DND-41 (cell line): ENCODE measurements around the gene TNN.

Experiments
- ATAC-seq: fragments of 200-7000 bp; cut with Tn5 transposase; 3 replicates; pipeline ENCODE4 v1.9.1; 2021; ENCODE audit warnings: low read depth; ENCODE audit not compliant: insufficient read depth
- DNase-seq: peaks from one replicate; pipeline ENCODE4 v3.0.0-alpha.2; 2020
- H2AFZ ChIP-seq: 2 replicates; pipeline ENCODE4 v1.6.0; 2012; ENCODE audit warnings: low read depth, low read length
- H3K27ac ChIP-seq: 2 replicates; pipeline ENCODE4 v1.5.1; 2012; ENCODE audit warnings: low read length, inconsistent platforms
- H3K27me3 ChIP-seq: fragments of 200-600 bp; sonication (generic); 2 replicates; pipeline ENCODE4 v1.6.0; 2012; ENCODE audit warnings: low read length, mild to moderate bottlenecking, inconsistent platforms; ENCODE audit not compliant: insufficient read depth, poor library complexity
- H3K36me3 ChIP-seq: 2 replicates; pipeline ENCODE4 v1.5.1; 2012; ENCODE audit warnings: low read length, inconsistent platforms; ENCODE audit not compliant: insufficient read depth
- H3K4me1 ChIP-seq: 2 replicates; pipeline ENCODE4 v1.5.1; 2012; ENCODE audit warnings: mild to moderate bottlenecking, low read length; ENCODE audit not compliant: insufficient read depth
- H3K4me2 ChIP-seq: 2 replicates; pipeline ENCODE4 v1.6.0; 2012; ENCODE audit warnings: mild to moderate bottlenecking, moderate library complexity, low read length, inconsistent platforms; ENCODE audit not compliant: insufficient read depth
- H3K4me3 ChIP-seq, 2 experiments: fragments of 200-600 bp in 1 of 2; shearing (Covaris generic) in 1 of 2; 2 replicates each; pipeline ENCODE4 v1.5.1; 2012 to 2016; ENCODE audit warnings: inconsistent platforms in 2 of 2, low read length in 2 of 2, mild to moderate bottlenecking in 2 of 2, low read depth in 1 of 2, moderate library complexity in 1 of 2
- H3K79me2 ChIP-seq: 2 replicates; pipeline ENCODE4 v1.6.0; 2012; ENCODE audit warnings: low read length, inconsistent platforms; ENCODE audit not compliant: insufficient read depth
- H3K9ac ChIP-seq: 2 replicates; pipeline ENCODE4 v1.6.0; 2012; ENCODE audit warnings: low read depth, mild to moderate bottlenecking, inconsistent platforms, low read length, moderate library complexity
- H3K9me3 ChIP-seq: 2 replicates; pipeline ENCODE4 v1.5.1; 2012; ENCODE audit warnings: low read length, moderate library complexity, mild to moderate bottlenecking, inconsistent platforms; ENCODE audit not compliant: insufficient read depth, severe bottlenecking
- H4K20me1 ChIP-seq: 2 replicates; pipeline ENCODE4 v1.6.0; 2012; ENCODE audit warnings: low read length; ENCODE audit not compliant: insufficient read depth
- CTCF ChIP-seq: IDR thresholded peaks from 2 replicates; pipeline ENCODE4 v1.5.1; 2012; ENCODE audit warnings: borderline replicate concordance, low read length, moderate library complexity, mild to moderate bottlenecking; ENCODE audit not compliant: poor library complexity, severe bottlenecking; ENCODE audit errors: extremely low read depth
- EZH2 ChIP-seq: IDR thresholded peaks from 3 replicates; pipeline ENCODE4 v1.6.1; 2012; ENCODE audit warnings: borderline replicate concordance, low read depth, mild to moderate bottlenecking, moderate library complexity, low read length, inconsistent platforms; ENCODE audit not compliant: severe bottlenecking

TNN gene

GRCh38 chr1:175129644-175129996 is 62.0 kb downstream of the TNN start:
- DNase-seq: no peak
- H3K27ac ChIP-seq: no peak overlapping the region
- H4K20me1 ChIP-seq: no peaks in the 10 kb centered on the region
- no peak overlapping the region for H3K4me3 ChIP-seq
- TF ChIP-seq CTCF (no peak), EZH2 (no peak)
- peaks cover 7% of the 10 kb centered on the region; the same call in 1 of the 2 replicates for H3K4me1 ChIP-seq
- H3K9ac ChIP-seq: no peak overlapping the region
- H3K27me3 ChIP-seq: no peaks in the 10 kb centered on the region
- H2AFZ ChIP-seq: no peak overlapping the region
- peak; percentile 35; the same call in 1 of the 3 replicates for ATAC-seq
- no peaks in the 10 kb centered on the region for H3K36me3 ChIP-seq
- H3K9me3 ChIP-seq: no peaks in the 10 kb centered on the region
- H3K4me2 ChIP-seq: no peak overlapping the region
- H3K79me2 ChIP-seq: no peaks in the 10 kb centered on the region

- H3K9me3 ChIP-seq: no peaks in the 10 kb centered on the region
- H4K20me1 ChIP-seq: no peaks in the 10 kb centered on the region
- no peak for DNase-seq
- H3K79me2 ChIP-seq: no peaks in the 10 kb centered on the region
- H2AFZ ChIP-seq: no peak overlapping the region
- H3K36me3 ChIP-seq: no peaks in the 10 kb centered on the region
- no peak for TF ChIP-seq EZH2
- TF ChIP-seq CTCF: no peak
- H3K9ac ChIP-seq: no peak overlapping the region
- H3K4me2 ChIP-seq: no peak overlapping the region
- no peak overlapping the region for H3K4me3 ChIP-seq
- no peak overlapping the region for H3K27ac ChIP-seq
- peaks cover 7% of the 10 kb centered on the region; the same call in 1 of the 2 replicates for H3K4me1 ChIP-seq
- no peak for ATAC-seq
- no peaks in the 10 kb centered on the region for H3K27me3 ChIP-seq
Observed at GRCh38 chr1:175129997-175130648, 62.5 kb downstream of the TNN start.

- Histone ChIP-seq H3K4me2 (no peak overlapping the region), H3K4me1 (peaks cover 7% of the 10 kb centered on the region; the same call in 1 of the 2 replicates), H2AFZ (no peak overlapping the region), H4K20me1 (no peaks in the 10 kb centered on the region), H3K79me2 (no peaks in the 10 kb centered on the region), H3K27ac (no peak overlapping the region), H3K9ac (no peak overlapping the region), H3K9me3 (no peaks in the 10 kb centered on the region), H3K27me3 (peaks cover 1% of the 10 kb centered on the region), H3K4me3 (no peak overlapping the region), H3K36me3 (no peaks in the 10 kb centered on the region)
- ATAC-seq: no peak
- DNase-seq: no peak
- TF ChIP-seq CTCF (no peak), EZH2 (no peak)
Observed at GRCh38 chr1:175130649-175131045, 63.0 kb downstream of the TNN start.
